ENCODE results near the gene USP9X.
"Not testable (repeated sequence)": the region's sequence is repeated elsewhere in the genome, so short reads cannot be mapped to it uniquely, and the experiment has no call there.

The USP9X gene

GRCh38 chrX:41122664-41123257, 37.5 kb downstream of the USP9X start:
- no peak for DNase-seq (ENCODE audit: low read depth, low spot score)

DNA sequence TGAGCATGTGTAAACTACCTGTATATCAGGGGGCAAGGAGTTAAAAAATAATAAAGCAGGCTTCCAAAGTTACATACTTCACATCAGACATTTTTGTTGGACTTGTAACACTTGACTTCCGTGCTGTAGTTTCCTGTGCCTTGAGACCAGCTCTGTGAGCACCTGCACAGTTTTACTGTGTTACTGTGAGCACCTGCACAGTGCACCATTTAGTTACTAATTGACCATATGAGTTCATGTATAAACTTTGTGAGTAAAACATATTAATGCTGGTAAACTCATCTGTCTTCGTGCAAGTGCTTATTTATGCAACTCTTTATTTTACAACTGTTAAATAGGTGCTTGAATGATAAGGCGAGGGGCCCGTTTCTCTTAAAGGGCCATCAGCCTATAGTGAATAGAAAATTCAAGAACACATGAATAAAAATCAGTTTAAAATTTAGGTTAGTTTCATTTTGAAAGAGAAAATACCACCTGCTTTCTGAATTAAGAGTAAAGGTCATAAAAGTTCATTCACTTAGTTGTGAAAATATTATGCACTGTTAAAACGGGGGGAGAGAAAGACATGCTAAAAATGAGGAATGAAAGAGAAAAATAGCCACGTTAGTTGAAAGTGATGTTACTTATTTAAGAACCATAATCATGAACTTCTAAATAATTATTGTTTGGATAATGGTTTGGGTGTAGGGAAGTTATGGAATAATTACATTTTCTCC, 42.4 kb downstream of the USP9X start:
- no peak for DNase-seq (ENCODE audit: low read depth, low spot score)

GRCh38 chrX:41128955-41129354, 43.7 kb downstream of the USP9X start:
- DNase-seq (ENCODE audit: low read depth, low spot score): no peak

DNA sequence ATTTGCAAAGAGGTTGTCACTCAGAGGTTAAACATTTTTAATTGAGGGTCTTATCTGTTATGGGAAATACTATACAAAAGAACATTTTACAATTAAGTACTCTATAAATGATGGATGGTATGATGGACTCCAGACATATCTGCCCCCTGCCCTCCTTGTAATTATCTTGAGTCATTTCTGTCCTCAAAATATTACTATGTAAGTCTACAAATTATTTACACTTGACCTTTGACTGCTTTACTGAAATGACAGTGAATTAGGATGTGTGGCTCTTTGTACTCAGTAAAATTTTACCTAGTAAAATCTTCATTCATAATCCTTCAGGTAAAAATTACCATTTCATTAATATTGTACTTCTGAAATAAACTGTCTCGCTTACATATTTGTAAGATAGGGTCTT, 46.5 kb downstream of the USP9X start:
- DNase-seq (ENCODE audit: low read depth, low spot score): no peak

GRCh38 chrX:41133551-41133950, 48.3 kb downstream of the USP9X start:
- no peak for DNase-seq (ENCODE audit: low read depth, low spot score)

GRCh38 chrX:41137589-41137988, 52.3 kb downstream of the USP9X start:
- no peak for DNase-seq (ENCODE audit: low read depth, low spot score)

DNA sequence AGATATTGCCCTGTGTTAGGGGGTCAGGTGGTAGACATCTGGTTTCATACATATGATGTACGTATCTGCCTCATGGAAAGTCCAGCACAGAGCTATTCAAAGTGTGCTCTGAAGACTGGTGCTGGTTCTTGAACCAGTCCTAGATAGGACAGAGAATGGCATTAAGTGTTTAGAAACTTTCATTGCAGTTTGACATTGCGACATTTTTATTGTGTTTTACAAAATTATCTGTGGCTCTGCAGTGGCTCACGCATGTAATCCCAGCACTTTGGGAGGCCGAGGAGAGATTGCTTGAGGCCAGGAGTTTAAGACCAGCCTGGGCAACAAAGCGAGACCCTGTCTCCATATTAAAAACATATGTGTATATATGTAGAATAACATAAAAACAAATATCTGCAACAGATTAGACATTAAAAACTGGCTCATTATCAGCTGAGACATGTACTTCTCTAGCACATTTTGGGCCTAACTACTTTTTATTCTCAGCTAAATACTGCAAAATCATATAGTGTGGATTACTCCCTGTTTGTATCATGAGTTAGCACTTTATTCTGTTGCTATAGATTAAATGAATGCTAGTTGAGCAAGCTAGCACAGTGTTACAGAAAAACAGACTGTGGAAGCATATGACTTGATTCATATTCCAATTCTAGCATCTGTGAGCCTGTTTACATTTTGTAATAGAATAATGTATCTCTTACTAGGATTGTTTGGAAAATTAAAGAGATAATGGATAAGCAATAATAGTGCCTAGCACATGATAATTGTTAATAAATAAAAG, 57.1 kb downstream of the USP9X start:
- DNase-seq (ENCODE audit: low read depth, low spot score): no peak

DNA sequence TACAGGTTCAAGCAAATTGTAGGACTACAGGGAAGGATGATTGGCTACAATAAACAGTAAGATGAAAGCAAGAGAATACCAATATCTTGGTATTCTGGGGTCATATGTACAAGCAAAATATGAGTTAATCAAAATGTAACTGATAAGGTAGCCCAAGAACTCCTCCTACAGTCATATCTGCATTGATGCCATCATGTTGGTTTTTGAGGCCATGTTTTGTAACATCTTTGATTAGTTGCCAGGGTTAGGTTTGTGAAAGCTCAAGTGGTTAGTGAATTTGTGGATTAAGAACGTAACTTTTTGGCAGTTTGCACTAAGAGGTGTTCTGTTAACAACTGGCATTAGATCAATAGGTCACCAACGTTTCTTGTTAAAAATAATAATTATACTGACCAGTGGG, 59.6 kb downstream of the USP9X start:
- DNase-seq (ENCODE audit: low read depth, low spot score): no peak

- peak; percentile 13 for DNase-seq (ENCODE audit: low read depth, low spot score)
Measured at GRCh38 chrX:41145920-41146608, 60.8 kb downstream of the USP9X start.

DNA sequence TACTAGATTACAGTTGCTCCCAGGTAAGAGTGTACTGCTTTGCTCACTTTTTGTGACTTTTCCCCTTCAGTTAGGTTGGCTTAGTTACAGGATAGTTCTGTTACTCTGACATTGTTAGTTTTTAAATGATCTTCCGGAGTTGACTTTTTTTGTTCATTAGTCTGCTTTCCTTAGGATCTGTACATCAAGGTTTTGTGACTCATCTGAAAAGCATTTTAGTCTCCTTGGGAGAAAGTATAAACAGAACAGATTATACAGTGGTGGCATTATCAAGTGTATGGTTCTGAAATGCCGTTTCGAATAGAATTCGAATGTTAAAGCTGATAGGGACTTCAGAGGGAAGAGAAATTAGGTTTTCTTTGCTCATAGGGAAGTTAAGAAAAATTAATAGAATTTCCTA, 63.3 kb downstream of the USP9X start:
- peak; percentile 17 for DNase-seq (ENCODE audit: low read depth, low spot score)

DNA sequence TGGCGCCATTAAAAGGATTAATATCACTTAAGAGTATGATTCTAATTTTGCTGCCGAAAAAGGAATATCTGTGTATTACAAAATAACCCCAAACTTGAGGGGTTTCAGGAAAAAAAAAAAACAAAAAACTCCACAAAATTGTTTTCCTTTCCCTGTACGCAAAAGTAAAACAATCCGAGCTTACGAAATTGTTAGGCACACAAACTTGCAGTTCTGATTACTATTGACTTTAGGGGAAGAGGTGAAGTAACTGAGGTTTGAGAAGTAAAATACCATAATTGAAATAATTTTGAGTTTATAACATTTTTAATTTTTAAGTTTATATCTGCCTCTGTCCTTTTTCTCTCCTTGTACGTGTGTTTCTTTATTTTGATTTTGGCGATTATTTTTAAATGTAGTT, 64.8 kb downstream of the USP9X start:
- DNase-seq (ENCODE audit: low read depth, low spot score): no peak

DNA sequence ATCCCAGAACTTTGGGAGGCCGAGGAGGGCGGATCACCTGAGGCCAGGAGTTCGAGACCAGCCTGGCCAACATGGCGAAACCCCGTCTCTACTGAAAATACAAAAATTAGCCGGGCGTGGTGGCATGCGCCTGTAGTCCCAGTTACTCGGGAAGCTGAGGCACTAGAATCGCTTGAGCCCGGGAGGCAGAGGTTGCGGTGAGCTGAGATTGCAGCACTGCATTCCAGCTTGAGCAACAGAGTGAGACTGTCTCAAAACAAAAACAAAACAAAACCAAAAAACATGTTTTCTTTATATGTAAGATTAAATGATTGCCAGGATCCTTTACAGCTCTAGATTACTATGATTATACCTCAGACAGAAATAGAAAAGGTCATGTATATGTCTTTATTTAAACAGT, 66.5 kb downstream of the USP9X start:
- not testable (repeated sequence) for DNase-seq (ENCODE audit: low read depth, low spot score)

DNA sequence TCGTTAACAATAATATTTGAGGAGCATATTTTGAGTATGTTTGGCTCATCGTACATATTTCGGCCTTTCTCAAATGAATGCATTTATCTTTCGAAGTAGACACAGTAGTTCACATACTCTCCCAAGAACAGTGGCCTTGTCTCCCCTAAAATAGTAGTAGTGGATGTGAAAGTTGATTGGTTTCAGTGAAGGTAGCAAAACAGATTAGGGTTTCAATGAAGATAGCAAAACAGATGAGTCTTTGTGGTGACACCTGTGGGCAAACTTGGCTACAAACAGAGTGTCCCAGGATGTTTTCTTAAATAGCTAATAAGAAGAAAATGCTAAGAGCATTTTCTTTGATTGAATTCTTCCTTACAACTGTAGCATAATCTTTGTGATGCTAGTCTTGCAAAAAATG, 67.0 kb downstream of the USP9X start:
- no peak for DNase-seq (ENCODE audit: low read depth, low spot score)

DNA sequence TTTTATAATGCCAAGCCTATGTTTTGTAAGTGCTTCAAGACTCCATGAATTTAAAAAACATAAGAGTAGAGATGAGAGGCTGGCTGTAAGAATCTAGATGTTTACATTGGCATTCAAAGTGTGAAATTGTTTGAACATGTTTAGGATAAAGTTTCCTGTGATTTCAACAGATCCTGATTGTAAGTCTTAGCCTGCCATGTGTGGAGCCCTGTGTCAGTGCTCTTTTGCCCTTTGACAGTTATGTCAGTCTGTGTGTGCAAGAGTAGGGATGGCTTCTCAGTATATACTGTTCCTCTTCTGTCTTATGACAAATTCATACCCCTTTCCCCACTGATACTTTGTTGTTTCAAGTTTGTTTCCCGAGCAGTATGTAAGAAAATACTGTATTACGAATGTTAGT, 68.2 kb downstream of the USP9X start:
- no peak for DNase-seq (ENCODE audit: low read depth, low spot score)

DNA sequence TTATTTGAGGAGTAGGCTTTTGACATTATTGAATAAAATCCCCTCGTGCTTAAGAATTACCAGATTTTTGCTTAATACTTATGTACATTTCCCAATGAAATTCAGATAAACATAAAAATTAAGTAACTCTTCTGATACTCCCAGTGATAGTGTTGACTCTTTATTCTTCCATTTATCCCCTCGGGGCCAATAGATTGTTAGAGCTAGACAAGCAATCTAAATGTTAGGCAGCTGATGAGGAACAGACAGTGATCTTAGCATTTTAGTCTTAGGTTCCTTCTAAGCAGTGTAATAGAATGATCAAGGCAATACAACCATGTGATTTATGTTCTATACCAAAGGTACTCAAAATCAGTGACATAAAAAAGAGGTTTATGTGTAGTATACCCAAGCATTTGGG, 68.7 kb downstream of the USP9X start:
- DNase-seq (ENCODE audit: low read depth, low spot score): no peak

DNA sequence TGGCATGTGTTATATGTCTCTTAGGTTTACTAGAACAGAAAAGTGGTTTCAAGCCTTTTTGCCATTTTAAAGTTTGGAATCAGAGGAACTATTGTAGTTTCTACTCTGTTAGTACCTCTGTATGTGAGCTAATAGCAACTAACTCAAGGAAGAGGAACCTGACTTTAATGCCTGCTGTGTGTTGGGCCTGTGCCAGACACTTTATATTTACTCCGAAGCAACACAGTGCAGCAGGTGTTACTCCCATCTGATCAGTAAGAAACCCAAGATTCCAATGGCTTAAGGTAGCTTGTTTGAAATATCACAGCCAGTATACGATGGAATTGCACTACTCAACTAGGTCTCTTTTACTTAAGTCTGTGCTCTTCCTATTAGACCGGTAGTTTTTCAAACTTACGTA, 79.2 kb downstream of the USP9X start:
- no peak for DNase-seq (ENCODE audit: low read depth, low spot score)

GRCh38 chrX:41167888-41168287, 82.6 kb downstream of the USP9X start:
- DNase-seq (ENCODE audit: low read depth, low spot score): no peak

- no peak for DNase-seq (ENCODE audit: low read depth, low spot score)
Measured at GRCh38 chrX:41176263-41176662, 91.0 kb downstream of the USP9X start.

DNA sequence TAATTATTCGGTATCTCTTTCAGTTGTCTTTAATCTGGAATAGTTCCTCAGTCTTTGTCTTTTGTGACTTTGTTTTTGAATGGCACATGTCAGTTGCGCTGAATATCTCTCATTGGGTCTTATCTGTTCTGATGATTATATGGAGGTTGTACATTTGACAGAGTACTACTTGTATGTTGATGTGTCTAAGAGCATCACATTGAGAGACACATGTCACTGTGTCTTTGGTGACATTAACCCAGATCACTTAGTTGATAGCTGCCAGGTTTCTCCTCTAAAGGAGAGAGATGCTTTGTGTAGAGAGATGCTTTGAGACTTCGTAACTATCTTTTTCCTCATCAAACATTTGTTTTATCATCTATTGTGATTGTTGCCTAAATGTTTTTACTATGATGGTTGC, 92.1 kb downstream of the USP9X start:
- no peak for DNase-seq (ENCODE audit: low read depth, low spot score)

- DNase-seq (ENCODE audit: low read depth, low spot score): no peak
Measured at GRCh38 chrX:41178201-41178600, 93.0 kb downstream of the USP9X start.

GRCh38 chrX:41180194-41180908, 95.1 kb downstream of the USP9X start:
- DNase-seq (ENCODE audit: low read depth, low spot score): peak; percentile 58

- no peak for DNase-seq (ENCODE audit: low read depth, low spot score)
Measured at GRCh38 chrX:41184312-41184711, 99.1 kb downstream of the USP9X start.

Measured in smooth muscle cell of the brain vasculature (primary cell).